Embryonic facial prominence (tissue), 1 donor: Measurements from ENCODE around the gene PKDREJ.
A peak's percentile ranks its signal among the peaks of the same experiment; 100 is the strongest.
"Not testable (repeated sequence)": the region's sequence is repeated elsewhere in the genome, so short reads cannot be mapped to it uniquely, and the experiment has no call there.

Experiments used
- DNase-seq: peaks from one replicate; pipeline ENCODE4 v3.0.0-alpha.2; 2016; ENCODE audit errors: extremely low spot score

The PKDREJ gene

GRCh38 chr22:46265627-46266026 lies 2.5 kb upstream of the PKDREJ start:
- DNase-seq, result not testable (repeated sequence)

- not testable (repeated sequence) for DNase-seq
Observed at GRCh38 chr22:46264520-46264919, 1.4 kb upstream of the PKDREJ start.

GRCh38 chr22:46262449-46263215 lies 511 bp downstream of the PKDREJ start:
- DNase-seq, result no peak

GRCh38 chr22:46260038-46260437 lies 3.1 kb downstream of the PKDREJ start:
- no peak for DNase-seq

- DNase-seq, result no peak
Observed at GRCh38 chr22:46259374-46259773, 3.8 kb downstream of the PKDREJ start.

- DNase-seq, result no peak
Observed at GRCh38 chr22:46256358-46256958, 6.7 kb downstream of the PKDREJ start.

GRCh38 chr22:46251816-46252380 lies 11.2 kb downstream of the PKDREJ start:
- DNase-seq, result no peak

GRCh38 chr22:46251266-46251665 lies 11.9 kb downstream of the PKDREJ start:
- no peak for DNase-seq

- DNase-seq, result no peak
Observed at GRCh38 chr22:46250783-46251125, 12.4 kb downstream of the PKDREJ start.

GRCh38 chr22:46250035-46250782 lies 12.9 kb downstream of the PKDREJ start, which contains the start of gene CDPF1:
TSS of gene CDPF1 (minus strand) at chr22:46250293. CDS start at chr22:46248284, 2,009 bp downstream.
- peak; percentile 18 for DNase-seq

- DNase-seq, result no peak
Observed at GRCh38 chr22:46247443-46247975, 15.6 kb downstream of the PKDREJ start.

GRCh38 chr22:46246178-46246577 lies 17.0 kb downstream of the PKDREJ start:
- no peak for DNase-seq

GRCh38 chr22:46245511-46245910 lies 17.6 kb downstream of the PKDREJ start:
- DNase-seq, result no peak

- no peak for DNase-seq
Observed at GRCh38 chr22:46244771-46245170, 18.4 kb downstream of the PKDREJ start.

GRCh38 chr22:46242076-46242475 lies 21.1 kb downstream of the PKDREJ start:
- no peak for DNase-seq

- DNase-seq, result no peak
Observed at GRCh38 chr22:46241396-46242007, 21.6 kb downstream of the PKDREJ start.

- DNase-seq, result no peak
Observed at GRCh38 chr22:46240907-46241306, 22.2 kb downstream of the PKDREJ start.

GRCh38 chr22:46240506-46240905 lies 22.6 kb downstream of the PKDREJ start:
- no peak for DNase-seq

GRCh38 chr22:46240073-46240472 lies 23.1 kb downstream of the PKDREJ start:
- no peak for DNase-seq

- DNase-seq, result no peak
Observed at GRCh38 chr22:46239261-46240048, 23.7 kb downstream of the PKDREJ start.

GRCh38 chr22:46238541-46238940 lies 24.6 kb downstream of the PKDREJ start:
- no peak for DNase-seq
